Measurements from ENCODE around the gene NR2F1-AS1.

NR2F1-AS1 gene

GRCh38 chr5:93433422-93433821 is 147.6 kb downstream of the NR2F1-AS1 start:
- Mint-ChIP-seq H3K36me3 (ENCODE audit: low read depth) (no peaks in the 10 kb centered on the region), H3K4me1 (ENCODE audit: low read depth) (no peaks in the 10 kb centered on the region)

GRCh38 chr5:93431250-93431649 is 149.8 kb downstream of the NR2F1-AS1 start:
- H3K4me3 Mint-ChIP-seq = no peak overlapping the region
- H3K36me3 Mint-ChIP-seq (ENCODE audit: low read depth) = no peaks in the 10 kb centered on the region
- no peak overlapping the region for H3K27ac Mint-ChIP-seq
- H3K9me3 Mint-ChIP-seq = no peaks in the 10 kb centered on the region
- H3K27me3 Mint-ChIP-seq = no peaks in the 10 kb centered on the region
- intact Hi-C loops (cut with micrococcal nuclease) = no loop called here
- no peaks in the 10 kb centered on the region for H3K4me1 Mint-ChIP-seq (ENCODE audit: low read depth)

More at GRCh38 chr5:93433422-93433821, 147.6 kb downstream of the NR2F1-AS1 start:
- H3K27ac Mint-ChIP-seq = no peak overlapping the region
- no peaks in the 10 kb centered on the region for H3K27me3 Mint-ChIP-seq
- no peaks in the 10 kb centered on the region for H3K9me3 Mint-ChIP-seq
- H3K4me3 Mint-ChIP-seq = no peak overlapping the region
- intact Hi-C loops (cut with micrococcal nuclease) = no loop called here

- intact Hi-C loops (cut with micrococcal nuclease) = no loop called here
- H3K36me3 Mint-ChIP-seq (ENCODE audit: low read depth) = no peaks in the 10 kb centered on the region
- no peaks in the 10 kb centered on the region for H3K27me3 Mint-ChIP-seq
- H3K9me3 Mint-ChIP-seq = no peaks in the 10 kb centered on the region
- H3K4me1 Mint-ChIP-seq (ENCODE audit: low read depth) = no peaks in the 10 kb centered on the region
- no peak overlapping the region for H3K4me3 Mint-ChIP-seq
- H3K27ac Mint-ChIP-seq = no peak overlapping the region
Measured at GRCh38 chr5:93430673-93431199, 150.3 kb downstream of the NR2F1-AS1 start.

GRCh38 chr5:93430118-93430517 is 150.9 kb downstream of the NR2F1-AS1 start:
- H3K4me3 Mint-ChIP-seq = no peak overlapping the region
- intact Hi-C loops (cut with micrococcal nuclease) = no loop called here
- H3K9me3 Mint-ChIP-seq = no peaks in the 10 kb centered on the region
- H3K36me3 Mint-ChIP-seq (ENCODE audit: low read depth) = no peaks in the 10 kb centered on the region
- no peaks in the 10 kb centered on the region for H3K27me3 Mint-ChIP-seq
- H3K4me1 Mint-ChIP-seq (ENCODE audit: low read depth) = no peaks in the 10 kb centered on the region
- H3K27ac Mint-ChIP-seq = no peak overlapping the region

- no peaks in the 10 kb centered on the region for H3K4me1 Mint-ChIP-seq (ENCODE audit: low read depth)
- H3K36me3 Mint-ChIP-seq (ENCODE audit: low read depth) = no peaks in the 10 kb centered on the region
- H3K9me3 Mint-ChIP-seq = no peaks in the 10 kb centered on the region
- H3K27me3 Mint-ChIP-seq = no peaks in the 10 kb centered on the region
- H3K4me3 Mint-ChIP-seq = no peak overlapping the region
- no peak overlapping the region for H3K27ac Mint-ChIP-seq
- intact Hi-C loops (cut with micrococcal nuclease) = no loop called here
Measured at GRCh38 chr5:93428868-93429267, 152.2 kb downstream of the NR2F1-AS1 start.

GRCh38 chr5:93427316-93427715 is 153.7 kb downstream of the NR2F1-AS1 start:
- intact Hi-C loops (cut with micrococcal nuclease) = no loop called here
- no peak overlapping the region for H3K4me3 Mint-ChIP-seq
- no peaks in the 10 kb centered on the region for H3K4me1 Mint-ChIP-seq (ENCODE audit: low read depth)
- H3K27me3 Mint-ChIP-seq = no peaks in the 10 kb centered on the region
- no peaks in the 10 kb centered on the region for H3K36me3 Mint-ChIP-seq (ENCODE audit: low read depth)
- H3K27ac Mint-ChIP-seq = no peak overlapping the region
- no peaks in the 10 kb centered on the region for H3K9me3 Mint-ChIP-seq

- H3K9me3 Mint-ChIP-seq = no peaks in the 10 kb centered on the region
- no peaks in the 10 kb centered on the region for H3K27me3 Mint-ChIP-seq
- H3K4me3 Mint-ChIP-seq = no peak overlapping the region
- intact Hi-C loops (cut with micrococcal nuclease) = no loop called here
- no peaks in the 10 kb centered on the region for H3K36me3 Mint-ChIP-seq (ENCODE audit: low read depth)
- no peak overlapping the region for H3K27ac Mint-ChIP-seq
- no peaks in the 10 kb centered on the region for H3K4me1 Mint-ChIP-seq (ENCODE audit: low read depth)
Measured at GRCh38 chr5:93425096-93425495, 155.9 kb downstream of the NR2F1-AS1 start.

GRCh38 chr5:93423300-93423699 is 157.7 kb downstream of the NR2F1-AS1 start:
- intact Hi-C loops (cut with micrococcal nuclease) = no loop called here

GRCh38 chr5:93422652-93423280 is 158.3 kb downstream of the NR2F1-AS1 start:
- Mint-ChIP-seq H3K4me3 (no peak overlapping the region), H3K27me3 (no peaks in the 10 kb centered on the region), H3K27ac (no peak overlapping the region), H3K9me3 (no peaks in the 10 kb centered on the region), H3K36me3 (ENCODE audit: low read depth) (no peaks in the 10 kb centered on the region), H3K4me1 (ENCODE audit: low read depth) (no peaks in the 10 kb centered on the region)
- intact Hi-C loops (cut with micrococcal nuclease) = no loop called here

More at GRCh38 chr5:93423300-93423699, 157.7 kb downstream of the NR2F1-AS1 start:
- Mint-ChIP-seq H3K4me1 (ENCODE audit: low read depth) (no peaks in the 10 kb centered on the region), H3K4me3 (no peak overlapping the region), H3K9me3 (no peaks in the 10 kb centered on the region), H3K36me3 (ENCODE audit: low read depth) (no peaks in the 10 kb centered on the region), H3K27me3 (no peaks in the 10 kb centered on the region), H3K27ac (no peak overlapping the region)

GRCh38 chr5:93421987-93422401 is 159.0 kb downstream of the NR2F1-AS1 start:
- no peaks in the 10 kb centered on the region for H3K27me3 Mint-ChIP-seq
- no peaks in the 10 kb centered on the region for H3K4me1 Mint-ChIP-seq (ENCODE audit: low read depth)
- intact Hi-C loops (cut with micrococcal nuclease) = no loop called here
- no peak overlapping the region for H3K27ac Mint-ChIP-seq
- no peaks in the 10 kb centered on the region for H3K9me3 Mint-ChIP-seq
- H3K4me3 Mint-ChIP-seq = no peak overlapping the region
- H3K36me3 Mint-ChIP-seq (ENCODE audit: low read depth) = no peaks in the 10 kb centered on the region

- no peak overlapping the region for H3K4me3 Mint-ChIP-seq
- no peak overlapping the region for H3K27ac Mint-ChIP-seq
- intact Hi-C loops (cut with micrococcal nuclease) = no loop called here
- H3K9me3 Mint-ChIP-seq = no peaks in the 10 kb centered on the region
- no peaks in the 10 kb centered on the region for H3K4me1 Mint-ChIP-seq (ENCODE audit: low read depth)
- H3K36me3 Mint-ChIP-seq (ENCODE audit: low read depth) = no peaks in the 10 kb centered on the region
- H3K27me3 Mint-ChIP-seq = no peaks in the 10 kb centered on the region
Measured at GRCh38 chr5:93421468-93421867, 159.6 kb downstream of the NR2F1-AS1 start.

- H3K27me3 Mint-ChIP-seq = no peaks in the 10 kb centered on the region
- intact Hi-C loops (cut with micrococcal nuclease) = no loop called here
- no peak overlapping the region for H3K27ac Mint-ChIP-seq
- no peaks in the 10 kb centered on the region for H3K9me3 Mint-ChIP-seq
- no peak overlapping the region for H3K4me3 Mint-ChIP-seq
- H3K4me1 Mint-ChIP-seq (ENCODE audit: low read depth) = no peaks in the 10 kb centered on the region
- no peaks in the 10 kb centered on the region for H3K36me3 Mint-ChIP-seq (ENCODE audit: low read depth)
Measured at GRCh38 chr5:93417490-93417889, 163.5 kb downstream of the NR2F1-AS1 start.

GRCh38 chr5:93415819-93416218 is 165.2 kb downstream of the NR2F1-AS1 start:
- H3K4me1 Mint-ChIP-seq (ENCODE audit: low read depth) = no peaks in the 10 kb centered on the region
- no peaks in the 10 kb centered on the region for H3K27me3 Mint-ChIP-seq
- H3K9me3 Mint-ChIP-seq = no peaks in the 10 kb centered on the region
- no peak overlapping the region for H3K27ac Mint-ChIP-seq
- H3K4me3 Mint-ChIP-seq = no peak overlapping the region
- no peaks in the 10 kb centered on the region for H3K36me3 Mint-ChIP-seq (ENCODE audit: low read depth)
- intact Hi-C loops (cut with micrococcal nuclease) = no loop called here

- no peak overlapping the region for H3K4me3 Mint-ChIP-seq
- H3K27me3 Mint-ChIP-seq = no peaks in the 10 kb centered on the region
- no peaks in the 10 kb centered on the region for H3K36me3 Mint-ChIP-seq (ENCODE audit: low read depth)
- intact Hi-C loops (cut with micrococcal nuclease) = no loop called here
- H3K4me1 Mint-ChIP-seq (ENCODE audit: low read depth) = no peaks in the 10 kb centered on the region
- H3K9me3 Mint-ChIP-seq = no peaks in the 10 kb centered on the region
- H3K27ac Mint-ChIP-seq = no peak overlapping the region
Measured at GRCh38 chr5:93411716-93412115, 169.3 kb downstream of the NR2F1-AS1 start.

- Mint-ChIP-seq H3K4me1 (ENCODE audit: low read depth) (no peaks in the 10 kb centered on the region), H3K4me3 (no peak overlapping the region), H3K9me3 (no peaks in the 10 kb centered on the region), H3K36me3 (ENCODE audit: low read depth) (no peaks in the 10 kb centered on the region), H3K27ac (no peak overlapping the region), H3K27me3 (no peaks in the 10 kb centered on the region)
- intact Hi-C loops (cut with micrococcal nuclease) = no loop called here
Measured at GRCh38 chr5:93409691-93410090, 171.3 kb downstream of the NR2F1-AS1 start.

Data from dendritic cell treated with granulocyte-macrophage colony-stimulating factor and Interleukin-4, amounts not matched to agents 40 ng/mL and 50 ng/mL, for 4 days (primary cell).